ENCODE data around the gene LY6G6D. TPM values are rescaled to one million over a fixed set of nuclear protein-coding genes. Genes with fewer than 3 reads are reported as not detected.

LY6G6D gene
- total RNA-seq, 1 donor from 2014 or later: not detected

GRCh38 chr6:31723980-31724691 is 9.0 kb downstream of the LY6G6D start:
- TF ChIP-seq CTCF (IDR thresholded peaks at IDR 0.05; ENCODE audit: insufficient read depth, low read length, poor library complexity, severe bottlenecking): no peak
- no peak for DNase-seq (ENCODE audit: low read depth)
- Histone ChIP-seq H3K36me3 (ENCODE audit: control insufficient read depth, insufficient read depth, low read length) (no peaks in the 10 kb centered on the region), H3K27me3 (ENCODE audit: control insufficient read depth, insufficient read depth, low read length) (no peaks in the 10 kb centered on the region), H3K4me3 (ENCODE audit: low read depth, low read length) (no peak overlapping the region)

- DNase-seq (ENCODE audit: low read depth): no peak
- H3K36me3 ChIP-seq (ENCODE audit: control insufficient read depth, insufficient read depth, low read length): no peaks in the 10 kb centered on the region
- no peaks in the 10 kb centered on the region for H3K27me3 ChIP-seq (ENCODE audit: control insufficient read depth, insufficient read depth, low read length)
These were observed 10.6 kb downstream of the LY6G6D start for GRCh38 chr6:31725502-31726350.

GRCh38 chr6:31727034-31727716 is 12.0 kb downstream of the LY6G6D start:
- no peak for TF ChIP-seq CTCF (IDR thresholded peaks at IDR 0.05; ENCODE audit: insufficient read depth, low read length, poor library complexity, severe bottlenecking)

More at GRCh38 chr6:31725502-31726350, 10.6 kb downstream of the LY6G6D start:
- no peak overlapping the region for H3K4me3 ChIP-seq (ENCODE audit: low read depth, low read length)
- no peak for TF ChIP-seq CTCF (IDR thresholded peaks at IDR 0.05; ENCODE audit: insufficient read depth, low read length, poor library complexity, severe bottlenecking)

GRCh38 chr6:31727717-31728671 is 12.8 kb downstream of the LY6G6D start:
- Histone ChIP-seq H3K36me3 (ENCODE audit: control insufficient read depth, insufficient read depth, low read length) (peaks cover 1% of the 10 kb centered on the region), H3K27me3 (ENCODE audit: control insufficient read depth, insufficient read depth, low read length) (no peaks in the 10 kb centered on the region), H3K4me3 (ENCODE audit: low read depth, low read length) (peak overlapping the region; percentile 89)
- no peak for TF ChIP-seq CTCF (IDR thresholded peaks at IDR 0.05; ENCODE audit: insufficient read depth, low read length, poor library complexity, severe bottlenecking)
- no peak for DNase-seq (ENCODE audit: low read depth)

More at GRCh38 chr6:31727034-31727716, 12.0 kb downstream of the LY6G6D start:
- DNase-seq (ENCODE audit: low read depth): no peak
- no peaks in the 10 kb centered on the region for H3K27me3 ChIP-seq (ENCODE audit: control insufficient read depth, insufficient read depth, low read length)
- no peak overlapping the region for H3K4me3 ChIP-seq (ENCODE audit: low read depth, low read length)
- H3K36me3 ChIP-seq (ENCODE audit: control insufficient read depth, insufficient read depth, low read length): peaks cover 1% of the 10 kb centered on the region

Measured in kidney epithelial cell (primary cell).